HCT116 (cell line): Measurements from ENCODE around the gene S100A7A. TPM values are rescaled to one million over a fixed set of nuclear protein-coding genes. Genes with fewer than 3 reads are reported as not detected.

Experiments
- ATAC-seq: fragments of 200-7000 bp; cut with Tn5 transposase; 2 replicates; pipeline ENCODE4 v1.9.1; 2020; ENCODE audit warnings: mild to moderate bottlenecking, moderate library complexity
- BruUV-seq: library from RNA; stranded (reverse); fragments of 400-500 nt; replicated peaks from 2 replicates; lab custom pipeline; 2021; lab: Mats Ljungman, UMichigan
- CTCF ChIA-PET: fragments of 300-600 bp; sonication (Branson Sonifier 250); formaldehyde crosslinking; loops from one replicate; lab custom pipeline; 2021; ENCODE audit warnings: antibody characterized with exemption; lab: Charles Lee
- POLR2A ChIA-PET: fragments of 300-600, 350-600 bp; sonication (Branson Sonifier 250); formaldehyde crosslinking; loops from one replicate; lab custom pipeline; 2021; ENCODE audit warnings: antibody characterized with exemption; lab: Charles Lee
- RAD21 ChIA-PET, 2 experiments: fragments of 300-600 bp; sonication (Branson Sonifier 250); formaldehyde crosslinking; loops; one replicate each; lab custom pipeline; 2023; ENCODE audit warnings: low total read pairs in 2 of 2; ENCODE audit not compliant: uncharacterized antibody in 2 of 2, unreplicated experiment in 2 of 2, low non-redundant PET in 1 of 2; lab: Charles Lee
- DNase-seq: peaks from one replicate; pipeline ENCODE4 v3.0.0-alpha.2; 2010; ENCODE audit warnings: low read depth, low spot score
- H2AFZ ChIP-seq: fragments of 200-600 bp; shearing (Covaris generic), sonication (generic); 2 replicates; pipeline ENCODE4 v1.6.1; 2017; ENCODE audit warnings: low read depth, mixed run types, mixed read lengths, antibody characterized with exemption, low read length; ENCODE audit not compliant: poor library complexity, severe bottlenecking
- H3K27ac ChIP-seq: 2 replicates; pipeline ENCODE4 v1.5.1; 2012; ENCODE audit warnings: low read depth, low read length
- H3K27me3 ChIP-seq: fragments of 200-600 bp; sonication (generic); 2 replicates; pipeline ENCODE4 v1.6.1; 2016; ENCODE audit warnings: mixed run types, low read length, mixed read lengths; ENCODE audit not compliant: insufficient read depth
- H3K36me3 ChIP-seq, 2 experiments: fragments of 200-500 bp in 1 of 2; fragments of 200-600 bp in 1 of 2; sonication (Bioruptor generic) in 1 of 2; sonication (generic) in 1 of 2; 2 replicates each; pipeline versions ENCODE4 v1.5.1 to v1.6.1; 2014 to 2016; ENCODE audit warnings: low read length in 2 of 2, inconsistent platforms in 1 of 2, mixed read lengths in 1 of 2, mixed run types in 1 of 2; ENCODE audit not compliant: insufficient read depth in 2 of 2, control insufficient read depth in 1 of 2
- H3K4me1 ChIP-seq, 2 experiments: fragments of 200-600 bp in 1 of 2; sonication (generic) in 1 of 2; 2 replicates each; pipeline versions ENCODE4 v1.5.1 to v1.6.1; 2012 to 2017; ENCODE audit warnings: low read length in 2 of 2, inconsistent platforms in 1 of 2, mild to moderate bottlenecking in 1 of 2, mixed read lengths in 1 of 2, mixed run types in 1 of 2, moderate library complexity in 1 of 2; ENCODE audit not compliant: insufficient read depth in 2 of 2, control insufficient read depth in 1 of 2
- H3K4me2 ChIP-seq: fragments of 200-600 bp; sonication (generic); 2 replicates; pipeline ENCODE4 v1.6.1; 2017; ENCODE audit warnings: mixed run types, low read length, mixed read lengths
- H3K4me3 ChIP-seq, 2 experiments: fragments of 200-600 bp in 1 of 2; sonication (generic) in 1 of 2; replicated peaks in 1 of 2; 2 replicates each; pipeline ENCODE4 v1.5.1; 2011 to 2016; ENCODE audit warnings: low read length in 2 of 2, control low read depth in 1 of 2, low read depth in 1 of 2, mild to moderate bottlenecking in 1 of 2, mixed read lengths in 1 of 2, mixed run types in 1 of 2
- H3K79me2 ChIP-seq: fragments of 200-600 bp; sonication (generic); 2 replicates; pipeline ENCODE4 v1.6.1; 2017; ENCODE audit warnings: mild to moderate bottlenecking, mixed run types, low read length, moderate library complexity, mixed read lengths; ENCODE audit not compliant: insufficient read depth
- H3K9ac ChIP-seq: fragments of 200-600 bp; sonication (generic); 2 replicates; pipeline ENCODE4 v1.6.1; 2016; ENCODE audit warnings: low read length, mixed read lengths
- H3K9me2 ChIP-seq: fragments of 200-600 bp; sonication (generic), shearing (Covaris generic); 2 replicates; pipeline ENCODE4 v1.6.1; 2017; ENCODE audit warnings: mixed run types, mild to moderate bottlenecking, moderate library complexity; ENCODE audit not compliant: insufficient read depth
- H3K9me3 ChIP-seq, 2 experiments: fragments of 200-500 bp in 1 of 2; fragments of 200-600 bp in 1 of 2; sonication (Bioruptor generic) in 1 of 2; sonication (generic) in 1 of 2; 2 replicates each; pipeline ENCODE4 v1.6.1; 2014 to 2017; ENCODE audit warnings: low read length in 2 of 2, mixed read lengths in 2 of 2, inconsistent platforms in 1 of 2, low read depth in 1 of 2, mild to moderate bottlenecking in 1 of 2, mixed run types in 1 of 2, moderate library complexity in 1 of 2; ENCODE audit not compliant: control insufficient read depth in 1 of 2, insufficient read depth in 1 of 2
- H4K20me1 ChIP-seq: fragments of 200-600 bp; sonication (generic), shearing (Covaris generic); 2 replicates; pipeline ENCODE4 v1.6.1; 2017; ENCODE audit warnings: mixed run types, mild to moderate bottlenecking, moderate library complexity; ENCODE audit not compliant: insufficient read depth
- CBX3 ChIP-seq: IDR thresholded peaks from 2 replicates; pipeline ENCODE4 v1.6.1; 2012; ENCODE audit warnings: low read depth
- CEBPB ChIP-seq: IDR thresholded peaks from 2 replicates; pipeline ENCODE4 v1.6.1; 2012; ENCODE audit warnings: low read depth
- ELF1 ChIP-seq: IDR thresholded peaks from 2 replicates; pipeline ENCODE4 v1.6.1; 2012; ENCODE audit warnings: low read depth, borderline replicate concordance
- EZH2 ChIP-seq: fragments of 200-600 bp; sonication (generic); IDR thresholded peaks from 2 replicates; pipeline ENCODE4 v1.6.1; 2017; ENCODE audit warnings: antibody characterized with exemption, mixed run types
- JUND ChIP-seq: IDR thresholded peaks from 2 replicates; pipeline ENCODE4 v1.6.1; 2012
- MAX ChIP-seq: IDR thresholded peaks from 2 replicates; pipeline ENCODE4 v1.6.1; 2012
- POLR2A ChIP-seq: IDR thresholded peaks from 2 replicates; pipeline ENCODE4 v1.7.0; 2011; ENCODE audit warnings: borderline replicate concordance; ENCODE audit not compliant: insufficient read depth, insufficient read length; ENCODE audit errors: extremely low read depth
- RAD21 ChIP-seq: IDR thresholded peaks from 2 replicates; pipeline ENCODE4 v1.6.1; 2012; ENCODE audit warnings: low read depth, mild to moderate bottlenecking
- SIN3A ChIP-seq: IDR thresholded peaks from 2 replicates; pipeline ENCODE4 v1.6.1; 2012; ENCODE audit warnings: low read depth
- SP1 ChIP-seq: IDR thresholded peaks from 2 replicates; pipeline ENCODE4 v1.6.1; 2012; ENCODE audit warnings: low read depth
- SRF ChIP-seq: IDR thresholded peaks from 2 replicates; pipeline ENCODE4 v1.6.1; 2012; ENCODE audit warnings: low read depth
- TCF7L2 ChIP-seq: IDR thresholded peaks from 2 replicates; pipeline ENCODE4 v1.7.0; 2011; ENCODE audit warnings: borderline replicate concordance, inconsistent platforms; ENCODE audit not compliant: insufficient read depth, insufficient read length; ENCODE audit errors: extremely low read depth
- ZFX ChIP-seq: fragments of 450-650 bp; IDR thresholded peaks from 2 replicates; pipeline ENCODE4 v1.6.1; 2017
- ZNF274 ChIP-seq: fragments of 200-500 bp; sonication (Bioruptor generic); IDR thresholded peaks from 2 replicates; pipeline ENCODE4 v1.6.1; 2014; ENCODE audit warnings: mild to moderate bottlenecking, low read depth, low read length, inconsistent platforms
- intact Hi-C: fragments of 100-400 bp; cut with micrococcal nuclease; formaldehyde crosslinking; loops from 2 replicates; pipeline ENCODE4 v1.10.0; 2022
- total RNA-seq: library from RNA; stranded (reverse); gene quantifications from one replicate; pipeline ENCODE4 v1.2.1, GENCODE V29; 2021; ENCODE audit not compliant: unreplicated experiment

Gene S100A7A
- total RNA-seq, 1 experiment from 2014 or later = not detected

- peaks cover 70% of the 10 kb centered on the region for H3K27me3 ChIP-seq
- CTCF ChIA-PET = no interaction called here
- no peaks in the 10 kb centered on the region for H3K9me3 ChIP-seq
- no peak overlapping the region for H3K4me3 ChIP-seq
- no peaks in the 10 kb centered on the region for H3K79me2 ChIP-seq
- RAD21 ChIA-PET = no interaction called here
- H3K9ac ChIP-seq = no peak overlapping the region
- H3K4me1 ChIP-seq = no peaks in the 10 kb centered on the region
- no peaks in the 10 kb centered on the region for H4K20me1 ChIP-seq
- no peak overlapping the region for H3K27ac ChIP-seq
- intact Hi-C loops = no loop called here
- BruUV-seq = no TSS peak
- no peak overlapping the region for H2AFZ ChIP-seq
- no peaks in the 10 kb centered on the region for H3K36me3 ChIP-seq
- ATAC-seq (no peak), DNase-seq (no peak)
- POLR2A ChIA-PET = no interaction called here
- H3K4me2 ChIP-seq = no peak overlapping the region
- no peaks in the 10 kb centered on the region for H3K9me2 ChIP-seq
- TF ChIP-seq ELF1 (no peak), SP1 (no peak), ZFX (no peak), POLR2A (no peak), JUND (no peak), MAX (no peak)
Measured at GRCh38 chr1:153397051-153397923, 19.0 kb upstream of the S100A7A start.

GRCh38 chr1:153397924-153398651 lies 18.2 kb upstream of the S100A7A start:
- Histone ChIP-seq H3K27me3 (peaks cover 70% of the 10 kb centered on the region), H3K4me2 (no peak overlapping the region), H3K79me2 (no peaks in the 10 kb centered on the region), H3K27ac (no peak overlapping the region), H3K4me1 (no peaks in the 10 kb centered on the region), H4K20me1 (no peaks in the 10 kb centered on the region), H3K9ac (no peak overlapping the region), H2AFZ (no peak overlapping the region), H3K9me3 (no peaks in the 10 kb centered on the region), H3K9me2 (no peaks in the 10 kb centered on the region), H3K36me3 (no peaks in the 10 kb centered on the region), H3K4me3 (no peak overlapping the region)
- ChIA-PET RAD21 (no interaction called here), CTCF (no interaction called here), POLR2A (no interaction called here)
- no peak for DNase-seq
- ATAC-seq = no peak
- intact Hi-C loops = no loop called here
- TF ChIP-seq RAD21 (no peak), SRF (no peak), SP1 (no peak), POLR2A (no peak), ZNF274 (no peak), SIN3A (no peak), ELF1 (no peak), TCF7L2 (no peak), CEBPB (no peak), CBX3 (no peak), ZFX (no peak), EZH2 (no peak)
- no TSS peak for BruUV-seq
